Esophagus mucosa (tissue), 1 donor: ENCODE results near the gene ARHGEF26. TPM values are rescaled to one million over a fixed set of nuclear protein-coding genes. Genes with fewer than 3 reads are reported as not detected.

Experiments used
- ATAC-seq: fragments of 200-7000 bp; cut with Tn5 transposase; one replicate; pipeline ENCODE4 v1.9.1; 2020
- total RNA-seq: library from RNA; stranded (reverse); gene quantifications from one replicate; pipeline ENCODE4 v1.2.4, GENCODE V29; 2023
- donor health status: DM: yes; HTN: yes; CAD: no.

ARHGEF26 gene
- total RNA-seq, 1 donor from 2014 or later: 4.7 TPM

DNA sequence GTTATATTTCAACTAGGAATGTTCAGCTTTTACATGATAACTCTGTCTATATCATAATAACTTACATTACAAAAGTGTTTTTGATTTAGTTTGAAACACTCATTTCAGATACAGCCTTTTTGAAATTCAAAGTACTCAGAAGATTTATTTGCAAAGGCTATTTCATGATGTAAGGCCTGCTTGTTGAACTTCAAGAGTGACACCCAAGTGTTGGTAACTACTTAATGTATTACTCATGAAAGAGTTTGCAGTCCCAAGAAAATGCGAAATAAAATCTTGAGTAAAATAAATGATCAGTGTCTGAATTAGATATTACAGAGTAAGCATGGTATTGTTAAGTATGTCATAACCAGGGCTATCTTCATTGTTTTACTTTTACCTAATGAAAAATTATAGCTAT, 35.3 kb downstream of the ARHGEF26 start:
- no peak for ATAC-seq

DNA sequence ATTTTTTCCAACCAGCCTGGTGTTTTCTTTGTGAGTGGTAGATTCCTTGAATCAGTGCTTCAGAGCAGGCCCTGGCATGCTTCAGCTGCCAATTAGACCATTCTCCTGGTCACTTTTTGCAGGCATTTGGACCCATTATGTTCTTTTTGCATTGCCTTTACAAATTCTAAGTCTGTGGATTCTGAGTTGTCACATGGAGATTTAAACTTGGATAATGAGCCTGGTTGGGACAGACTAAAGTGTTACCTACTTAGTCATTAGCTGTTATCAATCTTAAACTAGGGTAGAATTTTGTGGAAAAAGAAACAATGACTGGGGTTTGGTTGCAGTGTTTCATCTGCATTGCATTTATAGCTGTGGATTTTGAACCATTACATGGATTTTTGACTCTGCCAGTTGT, 40.6 kb downstream of the ARHGEF26 start:
- ATAC-seq: no peak

GRCh38 chr3:154164387-154164786, 43.2 kb downstream of the ARHGEF26 start:
- no peak for ATAC-seq

DNA sequence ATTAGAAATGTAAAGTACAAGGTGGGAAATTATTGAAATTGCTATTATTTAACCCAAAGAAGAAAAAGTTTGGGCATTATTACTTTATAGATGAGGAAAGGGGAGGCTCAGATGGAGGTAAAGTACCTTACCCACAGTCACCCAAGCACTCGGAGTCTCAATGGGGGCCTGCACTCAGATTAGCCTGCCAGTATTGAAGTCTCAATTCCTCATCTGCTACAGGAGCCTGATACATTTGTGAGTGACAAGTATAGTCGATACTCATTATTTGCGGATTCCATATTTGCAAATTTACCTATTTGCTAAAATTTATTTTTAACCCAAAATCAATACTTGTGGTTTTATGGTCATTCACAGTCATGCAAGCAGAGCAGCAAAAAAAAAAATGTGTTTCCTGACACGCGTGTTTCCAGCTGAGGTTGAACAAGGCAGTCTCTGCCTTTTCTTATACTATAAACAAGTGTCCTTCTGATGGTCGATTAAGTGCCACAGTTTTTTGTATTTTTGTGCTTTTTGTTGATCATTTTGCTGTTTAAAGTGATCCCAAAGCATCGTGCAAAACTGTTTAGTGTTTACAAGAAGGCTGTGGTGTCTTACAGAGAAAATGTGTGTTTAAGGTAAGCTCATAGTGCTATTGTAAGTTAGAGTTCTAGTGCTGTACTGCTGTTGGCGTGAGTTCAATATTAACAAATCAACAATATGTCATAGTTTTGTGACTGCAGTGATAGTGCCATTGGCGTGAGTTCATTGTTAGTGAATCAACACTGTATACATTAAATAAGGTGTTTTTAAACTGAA, 48.0 kb downstream of the ARHGEF26 start:
- ATAC-seq: no peak

GRCh38 chr3:154169796-154170110, 48.6 kb downstream of the ARHGEF26 start:
- ATAC-seq: no peak

- ATAC-seq: no peak
Observed at GRCh38 chr3:154170300-154170699, 49.1 kb downstream of the ARHGEF26 start.

- no peak for ATAC-seq
Observed at GRCh38 chr3:154175041-154175440, 53.9 kb downstream of the ARHGEF26 start.

- no peak for ATAC-seq
Observed at GRCh38 chr3:154176036-154176435, 54.8 kb downstream of the ARHGEF26 start.

DNA sequence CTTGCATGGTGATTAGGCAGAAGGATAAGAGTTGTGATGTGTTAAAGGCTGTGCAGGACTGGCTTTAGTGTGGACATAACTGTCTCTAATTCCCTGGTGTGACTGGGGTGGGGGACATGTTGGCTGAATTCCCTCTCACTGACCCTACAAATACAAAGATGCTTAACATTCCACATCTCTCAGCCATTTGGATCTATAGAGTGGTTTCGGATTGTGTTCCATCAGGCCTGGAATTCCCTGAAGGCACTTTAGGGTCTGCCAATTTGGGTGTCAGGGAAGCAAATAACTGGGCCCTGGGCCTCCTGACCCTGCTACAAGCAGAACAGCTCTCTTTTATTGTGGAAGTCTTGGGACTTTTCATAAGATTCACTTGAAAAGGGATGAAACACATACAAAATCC, 56.2 kb downstream of the ARHGEF26 start:
- ATAC-seq: no peak

DNA sequence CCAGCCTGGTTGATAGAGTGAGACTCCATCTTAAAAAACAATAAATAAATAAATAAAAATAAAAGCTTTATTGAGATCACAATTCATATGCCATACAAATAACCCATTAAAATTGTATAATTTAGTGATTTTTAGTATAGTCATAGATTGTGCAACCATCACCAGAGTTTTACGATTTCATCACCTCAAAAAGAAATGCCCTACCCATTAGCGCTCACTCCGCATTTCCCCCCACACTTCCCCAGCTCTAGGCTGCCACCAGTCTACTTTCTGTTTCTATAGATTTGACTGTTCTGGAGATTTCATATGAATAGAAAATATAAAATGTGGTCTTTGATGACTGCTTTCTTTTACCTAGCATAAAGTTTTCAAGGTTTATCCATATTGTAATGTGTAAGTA, 57.0 kb downstream of the ARHGEF26 start:
- ATAC-seq: no peak

DNA sequence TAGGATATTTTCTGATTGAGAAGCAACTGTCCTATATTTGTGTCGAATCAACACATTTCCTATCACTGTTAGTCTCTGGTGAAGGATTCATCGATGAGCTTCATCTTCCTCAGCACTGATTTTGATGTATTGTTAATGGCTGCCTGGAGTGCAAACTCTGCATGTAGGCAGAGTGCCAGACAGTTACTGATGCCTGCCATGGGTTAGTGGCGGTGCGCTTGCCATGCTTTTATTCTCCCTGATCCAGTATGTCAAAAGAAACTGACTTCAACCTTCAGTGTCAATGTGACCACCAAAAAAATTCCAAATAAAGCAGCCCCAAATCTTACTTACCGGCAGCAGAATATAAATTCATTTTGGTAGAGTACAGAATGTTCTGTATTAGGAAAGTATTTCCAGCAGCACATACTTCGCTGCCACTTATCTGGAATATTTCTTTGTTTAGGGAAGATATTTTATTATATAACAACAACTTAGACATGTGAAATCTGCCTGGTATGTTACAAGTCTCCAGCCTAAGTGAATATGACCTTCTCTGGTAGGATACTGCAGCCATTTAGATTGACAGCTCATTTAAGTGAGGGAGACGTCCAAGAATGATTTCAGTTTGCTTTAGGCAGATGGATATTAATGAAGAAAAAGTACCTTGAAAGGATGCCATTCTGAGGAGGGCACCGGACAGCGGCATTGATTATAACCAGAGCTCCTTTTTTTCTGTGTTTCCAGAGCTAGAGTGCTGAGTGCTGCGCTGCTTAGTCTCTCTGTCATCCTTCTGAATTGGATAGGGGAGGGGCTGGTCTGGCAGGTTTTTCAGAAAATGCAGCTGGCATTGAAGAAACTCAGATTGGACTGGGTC, 59.9 kb downstream of the ARHGEF26 start:
- ATAC-seq: peak; percentile 62

DNA sequence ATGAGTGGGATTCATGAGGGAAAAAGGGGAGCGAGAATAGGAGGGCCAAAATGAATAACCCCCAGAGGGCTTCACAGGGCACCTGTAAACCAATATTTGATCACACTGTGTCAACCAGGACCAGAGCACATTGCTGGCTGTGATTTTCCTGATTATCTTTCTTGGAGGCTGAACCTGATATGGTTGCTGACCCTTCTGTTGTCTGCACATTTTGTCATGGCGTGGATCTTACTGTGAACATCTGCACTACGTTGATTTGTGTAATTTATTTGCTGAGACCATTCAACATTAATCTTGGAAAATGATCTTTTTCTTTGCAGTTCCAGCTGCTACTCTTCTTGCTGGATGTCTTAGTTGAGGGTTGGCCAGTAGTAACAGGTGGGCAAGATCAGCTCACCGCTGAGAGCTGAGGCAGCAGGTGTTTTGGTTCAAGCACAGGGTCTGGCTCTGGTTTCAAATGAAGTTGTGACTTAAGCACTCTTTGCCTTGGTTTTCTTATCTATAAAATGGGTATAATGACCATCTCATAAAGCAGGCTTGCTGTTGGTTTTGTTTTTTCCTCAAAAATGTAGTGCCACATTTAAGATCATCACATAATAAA, 61.2 kb downstream of the ARHGEF26 start:
- ATAC-seq: no peak

- peak; percentile 86 for ATAC-seq
Observed at GRCh38 chr3:154182975-154183374, 61.8 kb downstream of the ARHGEF26 start.

- ATAC-seq: no peak
Observed at GRCh38 chr3:154184582-154184981, 63.4 kb downstream of the ARHGEF26 start.

DNA sequence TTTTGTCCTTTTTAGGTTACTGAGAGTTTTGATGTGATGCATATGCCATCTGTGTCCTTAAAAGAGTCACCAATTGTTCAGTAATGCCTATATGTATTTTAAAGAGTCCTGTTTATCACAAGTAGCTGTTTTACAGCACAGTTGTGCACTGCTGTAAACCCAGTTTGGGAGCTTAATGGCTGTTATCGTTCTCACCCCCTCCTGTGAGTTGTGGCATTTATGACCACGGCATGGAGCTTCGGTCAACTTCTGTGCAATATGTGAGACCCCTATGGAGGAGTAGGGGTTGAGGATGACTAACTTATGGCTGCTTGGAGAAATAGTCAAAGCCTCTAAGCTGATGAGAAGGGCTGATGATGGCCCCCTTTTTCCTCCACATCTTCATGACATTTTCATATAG, 67.2 kb downstream of the ARHGEF26 start:
- ATAC-seq: no peak

DNA sequence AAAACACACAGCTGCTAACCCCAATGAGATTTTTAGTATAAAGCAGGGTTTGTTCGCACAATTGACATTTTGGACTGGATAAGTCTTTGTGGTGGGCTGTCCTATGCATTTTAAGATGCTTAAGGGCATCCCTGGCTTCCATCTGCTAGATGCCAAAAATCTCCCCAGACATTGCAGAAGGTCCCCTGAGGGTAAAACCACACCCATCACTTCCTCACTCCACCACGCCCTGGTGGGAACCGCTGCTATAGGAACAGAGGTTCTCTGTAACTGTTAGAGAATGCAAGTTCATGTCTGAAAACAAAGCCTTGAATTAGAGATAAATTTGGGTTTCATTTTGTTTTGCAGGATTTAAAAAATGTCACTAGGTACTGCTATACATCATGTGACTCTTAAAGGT, 67.7 kb downstream of the ARHGEF26 start:
- ATAC-seq: no peak

DNA sequence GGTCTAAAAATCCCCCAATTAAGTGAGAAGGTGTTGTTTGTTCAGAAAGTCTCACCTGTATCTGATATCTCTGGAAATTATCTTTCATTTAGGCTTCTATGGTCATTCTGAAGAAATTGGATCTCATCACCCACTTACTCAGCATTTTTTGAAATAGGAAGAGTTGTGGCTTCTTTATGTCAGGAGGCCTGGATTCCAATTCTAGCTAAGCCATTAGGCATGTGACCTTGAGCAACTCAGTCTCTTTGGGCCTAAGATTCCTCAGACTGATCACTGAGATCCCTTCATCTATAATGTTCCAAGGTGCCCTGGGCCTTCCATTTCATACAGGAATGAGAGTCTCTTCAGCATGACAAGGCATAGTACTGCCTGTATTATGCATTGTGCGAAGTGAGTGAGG, 70.3 kb downstream of the ARHGEF26 start:
- no peak for ATAC-seq

DNA sequence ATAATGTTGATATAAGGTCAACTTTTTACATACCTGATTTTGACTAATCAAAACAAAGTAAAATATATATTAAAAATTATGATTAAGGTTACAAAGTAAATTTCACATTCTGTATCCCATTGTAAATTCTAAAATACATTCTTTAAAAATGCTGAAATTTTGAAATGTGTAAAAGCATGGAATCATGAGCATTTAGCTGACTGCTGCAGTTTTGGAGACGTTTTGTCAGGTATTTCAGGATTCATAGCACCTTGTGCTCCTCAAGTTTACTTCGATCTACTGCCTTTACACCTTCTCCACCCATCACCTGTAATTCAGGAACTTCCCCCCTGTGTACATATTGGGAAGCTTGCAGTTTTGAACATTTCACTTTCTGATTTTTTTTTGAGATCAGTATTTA, 71.0 kb downstream of the ARHGEF26 start:
- ATAC-seq: no peak

DNA sequence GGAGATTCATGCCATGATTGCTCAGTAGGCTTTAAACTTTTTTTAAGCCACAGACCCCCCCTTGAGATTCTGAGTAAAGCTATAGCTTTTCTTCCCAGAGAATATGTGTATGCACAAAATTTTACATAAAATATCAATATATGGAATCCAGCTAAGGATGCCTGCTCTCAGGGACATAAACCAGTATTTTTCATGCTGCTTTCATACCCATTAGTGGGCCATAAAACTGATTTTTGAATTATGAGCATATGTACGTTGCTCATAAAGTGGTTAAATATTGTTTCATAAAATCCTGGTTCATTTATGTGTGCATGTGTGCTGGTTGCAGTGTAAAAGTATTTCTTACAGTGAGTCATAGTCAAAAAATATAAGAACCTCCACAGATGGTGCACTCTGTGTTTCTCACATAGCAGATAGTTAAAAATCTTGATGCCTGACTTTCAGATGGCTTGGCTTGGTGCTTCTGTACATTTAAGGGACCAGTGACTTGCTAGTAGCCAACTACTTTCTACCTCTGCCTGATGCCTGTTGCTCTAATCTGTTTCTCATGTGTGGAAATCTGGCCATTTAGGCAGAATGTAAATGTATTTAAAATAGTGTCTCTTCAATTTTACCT, 71.9 kb downstream of the ARHGEF26 start:
- ATAC-seq: no peak

DNA sequence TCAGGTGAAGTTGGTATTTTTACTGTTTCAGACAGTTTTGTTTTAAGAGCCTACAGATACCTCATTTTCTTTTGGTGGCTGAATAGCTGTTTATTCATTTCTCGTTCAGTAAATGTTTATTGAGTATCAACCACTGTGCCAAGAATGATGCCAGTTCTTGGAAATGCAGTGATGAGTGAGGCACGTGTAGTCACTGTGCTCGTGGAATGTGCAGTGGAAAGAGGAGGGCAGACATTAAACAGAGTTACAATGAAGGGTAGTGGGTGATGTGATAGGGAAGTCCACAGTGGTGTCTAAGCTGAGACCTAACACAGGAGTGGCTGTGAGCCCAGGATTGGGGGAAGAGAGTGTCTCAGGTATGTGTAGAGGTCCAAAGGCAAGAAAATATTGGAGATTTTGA, 73.7 kb downstream of the ARHGEF26 start:
- no peak for ATAC-seq

DNA sequence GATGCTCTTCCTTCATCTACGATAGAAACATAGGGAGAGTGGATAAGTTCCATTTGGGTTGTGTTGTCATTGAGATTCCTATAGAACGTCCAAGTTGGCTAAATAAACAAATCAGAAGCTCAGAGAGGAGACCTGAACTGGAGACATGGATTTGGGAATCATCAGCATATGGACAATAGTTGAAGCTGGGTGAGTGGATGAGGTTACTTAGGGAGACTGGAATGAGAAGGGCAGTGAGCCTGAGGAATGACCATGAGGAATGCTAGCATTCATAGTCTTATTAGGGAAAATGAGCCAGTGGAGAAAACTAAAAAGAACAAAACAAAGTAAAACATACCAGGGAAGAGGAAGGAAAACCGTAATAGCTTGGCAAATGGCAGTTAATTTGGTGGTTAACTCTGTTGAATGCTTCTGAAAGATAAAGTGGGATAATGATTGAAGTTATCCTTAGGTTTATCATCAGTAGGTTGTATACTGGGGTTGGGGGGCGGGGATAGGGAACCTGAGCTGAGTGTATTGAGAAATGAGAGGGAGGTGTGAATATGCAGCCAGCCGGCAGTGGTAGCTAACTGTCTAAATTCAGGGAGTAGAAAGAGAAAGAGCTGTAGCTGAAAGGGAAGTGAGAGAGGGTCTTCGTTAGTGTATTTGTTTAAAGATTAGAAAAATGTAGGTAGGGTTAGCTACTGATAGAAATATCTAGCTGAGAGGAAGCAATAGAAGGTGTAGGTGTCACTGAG, 74.6 kb downstream of the ARHGEF26 start:
- ATAC-seq: no peak

DNA sequence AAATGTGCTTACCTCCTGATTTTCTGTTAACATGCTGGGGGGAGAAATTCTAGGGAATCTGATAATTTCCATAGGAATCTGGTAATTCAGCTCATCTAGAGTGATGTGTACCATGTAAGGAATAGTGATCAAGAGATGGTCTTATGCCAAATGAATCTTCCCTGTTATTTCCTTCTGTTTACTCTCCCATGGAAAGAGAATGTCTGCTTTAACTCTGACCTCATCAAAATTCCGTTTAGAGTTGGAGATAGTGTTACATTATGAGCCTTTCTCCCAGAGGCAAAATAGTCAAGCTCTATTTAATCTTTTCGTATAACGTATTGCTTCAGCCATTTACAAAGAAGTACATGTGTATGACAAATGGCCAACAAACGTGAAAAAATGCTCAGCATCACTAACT, 76.6 kb downstream of the ARHGEF26 start:
- ATAC-seq: no peak

DNA sequence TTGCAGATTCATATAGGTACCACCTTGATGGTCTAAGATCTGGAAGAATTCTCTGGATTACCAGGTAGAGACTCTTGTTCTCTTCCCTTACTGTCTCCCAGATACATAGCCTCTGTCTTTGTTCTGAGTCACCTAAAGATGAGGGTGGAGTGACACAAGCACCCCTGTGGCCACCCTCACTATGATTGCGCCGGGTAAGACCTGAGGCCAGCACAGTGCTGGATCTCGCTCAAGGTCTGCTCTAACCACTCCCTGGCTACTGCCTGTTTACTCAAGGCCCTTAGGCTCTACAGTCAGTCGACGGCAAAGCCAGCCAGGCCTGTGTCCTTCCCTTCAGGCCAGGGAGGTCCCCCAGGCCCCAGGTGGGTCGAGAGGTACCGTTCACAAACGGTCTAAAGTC, 88.3 kb downstream of the ARHGEF26 start:
- ATAC-seq: no peak
